Keratinocyte (primary cell): ENCODE measurements around the gene RNF150. TPM values are rescaled to one million over a fixed set of nuclear protein-coding genes. Genes with fewer than 3 reads are reported as not detected.

Experiments
- DNase-seq: peaks from one replicate; pipeline ENCODE4 v3.0.0-alpha.2; 2011; ENCODE audit warnings: low read depth, missing footprints, low spot score
- FAIRE-seq: peaks from 2 replicates; lab custom pipeline; 2011; peaks lifted over from hg19 to GRCh38; lab: Jason Lieb, UNC
- H2AFZ ChIP-seq: 2 replicates; pipeline ENCODE4 v1.6.0; 2012; ENCODE audit warnings: low read length, control low read depth, inconsistent platforms; ENCODE audit not compliant: control insufficient read depth
- H3K27ac ChIP-seq: 2 replicates; pipeline ENCODE4 v1.5.1; 2011; ENCODE audit warnings: low read length; ENCODE audit not compliant: control insufficient read depth, insufficient read depth
- H3K27me3 ChIP-seq: 3 replicates; pipeline ENCODE4 v1.6.0; 2011; ENCODE audit warnings: low read length; ENCODE audit not compliant: control insufficient read depth, insufficient read depth; ENCODE audit errors: extremely low read depth
- H3K36me3 ChIP-seq, 2 experiments: 2 replicates in 1 of 2; 3 replicates in 1 of 2; pipeline ENCODE4 v1.5.1; 2011; ENCODE audit warnings: low read length in 2 of 2, mild to moderate bottlenecking in 1 of 2; ENCODE audit not compliant: control insufficient read depth in 2 of 2, insufficient read depth in 2 of 2; ENCODE audit errors: extremely low read depth in 1 of 2
- H3K4me1 ChIP-seq: 3 replicates; pipeline ENCODE4 v1.5.1; 2011; ENCODE audit warnings: low read length; ENCODE audit not compliant: control insufficient read depth, insufficient read depth; ENCODE audit errors: extremely low read depth
- H3K4me2 ChIP-seq: 3 replicates; pipeline ENCODE4 v1.6.0; 2011; ENCODE audit warnings: low read depth, low read length; ENCODE audit not compliant: control insufficient read depth, insufficient read depth; ENCODE audit errors: extremely low read depth
- H3K4me3 ChIP-seq, 3 experiments: fragments of 200-600 bp in 1 of 3; sonication (generic) in 1 of 3; 2 replicates in 2 of 3; 3 replicates in 1 of 3; pipeline ENCODE4 v1.5.1; 2011 to 2016; ENCODE audit warnings: low read length in 3 of 3, mild to moderate bottlenecking in 3 of 3, control low read depth in 2 of 3, inconsistent platforms in 1 of 3, low read depth in 1 of 3, mixed read lengths in 1 of 3, mixed run types in 1 of 3, moderate library complexity in 1 of 3; ENCODE audit not compliant: control insufficient read depth in 2 of 3, insufficient read depth in 2 of 3; ENCODE audit errors: extremely low read depth in 1 of 3
- H3K79me2 ChIP-seq: 2 replicates; pipeline ENCODE4 v1.6.0; 2012; ENCODE audit warnings: low read length; ENCODE audit not compliant: control insufficient read depth, insufficient read depth
- H3K9ac ChIP-seq: 3 replicates; pipeline ENCODE4 v1.6.0; 2011; ENCODE audit warnings: low read length; ENCODE audit not compliant: control insufficient read depth, insufficient read depth; ENCODE audit errors: extremely low read depth
- H3K9me1 ChIP-seq: 3 replicates; pipeline ENCODE4 v1.6.0; 2011; ENCODE audit warnings: low read length; ENCODE audit not compliant: control insufficient read depth, insufficient read depth; ENCODE audit errors: extremely low read depth
- H3K9me3 ChIP-seq: 2 replicates; pipeline ENCODE4 v1.5.1; 2012; ENCODE audit warnings: low read depth, low read length; ENCODE audit not compliant: control insufficient read depth
- H4K20me1 ChIP-seq: 3 replicates; pipeline ENCODE4 v1.6.0; 2011; ENCODE audit warnings: low read length; ENCODE audit not compliant: control insufficient read depth, insufficient read depth; ENCODE audit errors: extremely low read depth
- EZH2 ChIP-seq: IDR thresholded peaks from one replicate; pipeline ENCODE4 v1.6.1; 2012; ENCODE audit warnings: inconsistent platforms, mild to moderate bottlenecking, low read length, moderate library complexity
- dilution Hi-C: fragments of 300-500 bp; cut with MboI; formaldehyde crosslinking; loops from one replicate; pipeline ENCODE4 v1.7.0; 2020; ENCODE audit warnings: low sequenced_read_pairs; ENCODE audit not compliant: extremely low pct_ligation_motif_present
- polyA plus RNA-seq, 5 experiments: library from polyadenylated mRNA; depleted of rRNA in 3 of 5; stranded (reverse) in 3 of 5; stranded (forward) in 1 of 5; unstranded in 1 of 5; fragments of >200 nt; gene quantifications; 1 replicate in 1 of 5; 2 replicates in 3 of 5; 3 replicates in 1 of 5; pipeline versions ENCODE4 v1.2.1 to v1.2.3, GENCODE V29; 2011 to 2012; ENCODE audit warnings: missing spikeins in 2 of 5, low read depth in 1 of 5, low replicate concordance in 1 of 5
- TF ChIP-seq, protein P1 (sequence below), 3 experiments: IDR thresholded peaks in 1 of 3; conservative IDR thresholded peaks in 1 of 3; optimal IDR thresholded peaks in 1 of 3; 2 replicates in 2 of 3; 3 replicates in 1 of 3; pipeline versions ENCODE3 to v1.5.1; 2011; ENCODE audit warnings: low read length in 3 of 3, mild to moderate bottlenecking in 3 of 3, moderate library complexity in 2 of 3, control low read depth in 1 of 3, inconsistent platforms in 1 of 3; ENCODE audit not compliant: insufficient read depth in 2 of 3; ENCODE audit errors: extremely low read depth in 1 of 3

Gene RNF150
- polyA plus RNA-seq, 1 donor (not counting 4 experiments of a cell fraction or from before 2014, with no cell fraction given): 0.18 TPM

DNA sequence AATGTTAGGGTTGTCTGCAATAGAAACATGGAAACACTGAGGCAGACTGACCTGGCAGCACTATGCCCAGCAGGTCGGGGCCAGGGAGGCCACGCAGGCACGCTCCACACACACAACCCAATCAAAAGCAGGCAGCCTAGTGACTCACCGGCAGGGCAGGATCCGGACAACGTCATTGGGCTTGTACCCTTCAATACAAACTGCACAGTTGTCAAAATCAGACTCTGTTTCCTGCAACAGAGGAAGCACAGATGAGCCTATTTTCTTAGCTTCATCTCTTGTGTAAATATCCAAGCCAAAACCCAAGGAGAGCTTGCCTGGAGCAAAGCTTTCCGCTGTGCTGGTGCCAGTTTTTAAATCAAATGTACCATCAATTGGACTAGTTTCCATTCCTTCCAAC is 185.8 kb downstream of the RNF150 start:
- DNase-seq (no peak), FAIRE-seq (peak; percentile 75)
- dilution Hi-C loops: no loop called here
- H3K27ac ChIP-seq: no peak overlapping the region
- no peak overlapping the region for H3K4me3 ChIP-seq
- H4K20me1 ChIP-seq: no peaks in the 10 kb centered on the region
- H3K4me2 ChIP-seq: peak overlapping the region; percentile 50
- TF ChIP-seq, protein P1, sequence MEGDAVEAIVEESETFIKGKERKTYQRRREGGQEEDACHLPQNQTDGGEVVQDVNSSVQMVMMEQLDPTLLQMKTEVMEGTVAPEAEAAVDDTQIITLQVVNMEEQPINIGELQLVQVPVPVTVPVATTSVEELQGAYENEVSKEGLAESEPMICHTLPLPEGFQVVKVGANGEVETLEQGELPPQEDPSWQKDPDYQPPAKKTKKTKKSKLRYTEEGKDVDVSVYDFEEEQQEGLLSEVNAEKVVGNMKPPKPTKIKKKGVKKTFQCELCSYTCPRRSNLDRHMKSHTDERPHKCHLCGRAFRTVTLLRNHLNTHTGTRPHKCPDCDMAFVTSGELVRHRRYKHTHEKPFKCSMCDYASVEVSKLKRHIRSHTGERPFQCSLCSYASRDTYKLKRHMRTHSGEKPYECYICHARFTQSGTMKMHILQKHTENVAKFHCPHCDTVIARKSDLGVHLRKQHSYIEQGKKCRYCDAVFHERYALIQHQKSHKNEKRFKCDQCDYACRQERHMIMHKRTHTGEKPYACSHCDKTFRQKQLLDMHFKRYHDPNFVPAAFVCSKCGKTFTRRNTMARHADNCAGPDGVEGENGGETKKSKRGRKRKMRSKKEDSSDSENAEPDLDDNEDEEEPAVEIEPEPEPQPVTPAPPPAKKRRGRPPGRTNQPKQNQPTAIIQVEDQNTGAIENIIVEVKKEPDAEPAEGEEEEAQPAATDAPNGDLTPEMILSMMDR (optimal IDR thresholded peaks at IDR 0.05 in 1 of 3, IDR thresholded peaks at IDR 0.05 in 1 of 3, conservative IDR thresholded peaks at IDR 0.05 in 1 of 3; ENCODE audit: extremely low read depth in 1 of 3, insufficient read depth in 2 of 3, low read length in 3 of 3): no peak
- no peak for TF ChIP-seq EZH2
- H3K9me1 ChIP-seq: no peaks in the 10 kb centered on the region
- H3K36me3 ChIP-seq: no peaks in the 10 kb centered on the region
- no peaks in the 10 kb centered on the region for H3K27me3 ChIP-seq
- no peak overlapping the region for H3K9ac ChIP-seq
- peak overlapping the region; percentile 77 for H2AFZ ChIP-seq
- peaks cover 7% of the 10 kb centered on the region for H3K4me1 ChIP-seq
- no peaks in the 10 kb centered on the region for H3K79me2 ChIP-seq
- no peaks in the 10 kb centered on the region for H3K9me3 ChIP-seq

DNA sequence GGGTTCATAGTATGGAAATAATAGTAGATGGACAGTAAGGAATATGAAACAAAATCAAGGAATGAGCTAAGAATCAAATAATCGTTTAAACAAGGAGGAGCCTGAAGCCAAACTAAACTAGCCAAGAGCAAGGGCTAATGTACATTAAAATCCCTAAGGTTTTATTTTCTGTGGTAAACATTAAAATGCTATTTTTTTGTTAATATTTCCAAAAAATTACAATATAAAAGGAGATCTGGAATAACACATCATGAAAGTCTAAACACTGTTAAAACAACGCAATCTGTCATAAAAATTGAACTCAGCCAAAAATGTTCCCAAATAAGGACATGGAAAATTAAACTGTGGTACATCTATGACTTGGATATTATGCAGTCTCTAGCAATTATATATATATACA is 188.2 kb downstream of the RNF150 start:
- H3K36me3 ChIP-seq: no peaks in the 10 kb centered on the region
- TF ChIP-seq, protein P1 (optimal IDR thresholded peaks at IDR 0.05 in 1 of 3, IDR thresholded peaks at IDR 0.05 in 1 of 3, conservative IDR thresholded peaks at IDR 0.05 in 1 of 3; ENCODE audit: extremely low read depth in 1 of 3, insufficient read depth in 2 of 3, low read length in 3 of 3): no peak
- TF ChIP-seq EZH2: no peak
- H2AFZ ChIP-seq: no peak overlapping the region
- peaks cover 7% of the 10 kb centered on the region for H3K4me1 ChIP-seq
- no peak for FAIRE-seq
- no peak overlapping the region for H3K4me3 ChIP-seq
- H3K27ac ChIP-seq: no peak overlapping the region
- dilution Hi-C loops: no loop called here
- DNase-seq: no peak
- no peaks in the 10 kb centered on the region for H4K20me1 ChIP-seq
- H3K4me2 ChIP-seq: no peak overlapping the region
- no peak overlapping the region for H3K9ac ChIP-seq
- H3K27me3 ChIP-seq: no peaks in the 10 kb centered on the region
- no peaks in the 10 kb centered on the region for H3K9me1 ChIP-seq
- no peaks in the 10 kb centered on the region for H3K9me3 ChIP-seq
- no peaks in the 10 kb centered on the region for H3K79me2 ChIP-seq
